Stimulated activated CD4-positive, alpha-beta T cell treated with anti-CD3 and anti-CD28 coated beads, Interleukin-15, amount 100 ng/mL, for 1 hour (primary cell): ENCODE data around the gene TOGARAM1.

ENCODE experiments used
- DNase-seq, 2 donors: peaks; one replicate each; pipeline ENCODE4 v3.0.0-alpha.2; 2020; ENCODE audit warnings: low read depth in 1 of 2, low spot score in 1 of 2

Gene TOGARAM1

DNA sequence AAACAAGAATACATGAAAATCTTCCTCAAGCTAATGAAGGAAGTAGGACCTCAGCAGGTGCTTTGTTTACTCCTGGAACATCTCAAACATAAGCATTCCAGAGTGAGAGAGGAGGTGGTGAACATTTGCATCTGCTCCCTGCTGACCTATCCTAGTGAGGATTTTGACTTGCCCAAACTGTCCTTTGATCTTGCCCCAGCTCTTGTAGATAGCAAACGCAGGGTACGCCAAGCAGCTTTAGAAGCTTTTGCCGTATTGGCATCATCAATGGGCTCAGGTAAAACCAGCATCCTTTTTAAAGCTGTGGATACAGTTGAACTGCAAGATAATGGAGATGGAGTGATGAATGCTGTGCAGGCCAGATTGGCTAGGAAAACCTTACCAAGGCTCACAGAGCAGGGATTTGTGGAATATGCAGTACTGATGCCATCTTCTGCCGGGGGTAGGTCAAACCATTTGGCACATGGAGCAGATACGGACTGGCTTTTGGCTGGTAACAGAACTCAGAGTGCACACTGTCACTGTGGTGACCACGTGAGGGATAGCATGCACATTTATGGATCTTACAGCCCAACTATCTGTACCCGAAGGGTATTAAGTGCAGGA is 1.9 kb downstream of the TOGARAM1 start:
- DNase-seq = no peak

DNA sequence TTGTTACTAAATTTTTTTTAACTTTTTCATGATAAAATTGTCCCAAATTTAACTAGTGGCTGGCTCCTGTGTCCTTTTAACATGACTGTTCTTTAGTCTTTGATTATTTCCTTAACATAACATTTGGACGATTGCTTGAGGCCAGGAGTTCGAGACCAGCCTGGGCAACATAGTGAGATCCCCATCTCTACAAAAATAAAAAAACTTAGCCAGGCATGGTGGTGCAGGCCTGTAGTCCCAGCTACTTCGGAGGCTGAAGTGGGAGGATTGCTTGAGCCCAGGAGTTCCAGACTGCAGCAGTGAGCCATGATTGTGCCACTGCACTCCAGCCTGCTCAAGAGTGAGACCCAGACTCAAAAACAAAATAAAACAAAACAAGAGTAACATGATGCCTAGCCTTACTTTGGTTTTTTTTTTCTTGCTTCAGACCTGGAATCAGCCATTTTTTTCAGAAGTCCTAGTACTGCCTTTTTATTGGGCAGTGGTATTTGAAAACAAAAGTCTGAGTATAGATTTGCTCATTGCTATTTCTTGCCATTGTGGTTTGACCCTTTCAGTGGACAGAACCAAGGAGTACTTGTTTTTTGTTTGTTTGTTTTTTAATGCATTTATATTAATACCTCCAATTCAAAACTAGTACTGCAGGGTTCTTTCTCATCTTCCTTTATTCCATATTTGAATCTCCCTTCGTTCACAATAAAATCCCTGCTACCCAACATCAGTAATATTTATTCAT is 4.8 kb downstream of the TOGARAM1 start:
- no peak for DNase-seq

DNA sequence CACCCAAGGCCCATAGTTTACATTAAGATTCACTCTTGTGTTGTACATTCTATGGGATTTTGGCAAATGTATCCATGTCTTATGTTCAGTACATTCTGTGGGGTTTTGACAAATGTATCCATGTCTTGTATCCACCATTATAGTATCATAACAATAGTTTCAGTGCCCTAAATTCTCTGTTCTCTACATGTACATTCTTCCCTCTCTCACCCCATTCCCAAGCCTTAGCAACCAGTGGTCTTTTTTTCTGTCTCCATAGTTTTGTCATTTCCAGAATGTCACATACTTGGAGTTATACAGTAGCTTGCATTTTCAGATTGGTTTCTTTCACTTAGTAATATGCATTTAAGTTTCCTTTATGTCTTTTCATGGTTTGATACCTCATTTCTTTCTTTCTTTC is 6.7 kb downstream of the TOGARAM1 start:
- no peak for DNase-seq

- no peak for DNase-seq
These were observed 8.9 kb downstream of the TOGARAM1 start for GRCh38 chr14:44970907-44971306.

DNA sequence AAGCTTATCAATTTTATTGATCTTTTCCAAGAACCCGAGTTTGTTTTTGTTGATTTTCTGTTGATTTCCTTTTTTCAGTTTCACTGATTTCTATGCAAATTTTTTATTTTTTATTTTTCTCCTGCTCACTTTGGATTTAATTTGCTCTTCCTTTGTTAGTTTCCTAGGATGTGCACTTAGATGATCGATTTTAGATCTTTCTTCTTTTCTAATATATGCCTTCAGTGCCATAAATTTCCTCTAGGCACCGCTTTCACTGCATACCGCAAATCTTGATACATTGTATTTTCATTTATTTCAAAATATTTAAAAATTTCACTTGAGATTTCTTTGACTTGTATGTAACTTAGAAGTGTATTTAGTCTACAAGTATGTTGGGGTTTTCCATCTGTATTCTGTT is 9.5 kb downstream of the TOGARAM1 start:
- no peak for DNase-seq

DNA sequence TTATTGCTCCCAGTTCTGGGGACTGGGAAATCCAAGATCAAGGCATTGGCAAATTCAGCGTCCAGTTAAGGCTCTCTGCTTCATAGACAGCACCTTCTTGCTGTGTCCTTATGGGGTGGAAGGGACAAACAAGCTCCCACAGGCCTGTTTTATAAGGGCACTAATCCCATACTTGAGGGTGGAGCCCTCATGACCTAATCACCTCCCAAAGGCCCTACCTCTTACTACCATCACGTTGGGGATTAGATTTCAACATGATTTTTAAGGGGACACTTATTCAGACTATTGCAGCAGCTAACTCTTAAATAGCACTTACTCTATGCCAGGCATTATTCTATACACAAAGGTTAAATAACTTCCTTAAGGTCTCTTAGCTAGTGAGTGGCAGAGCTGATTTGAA is 17.3 kb downstream of the TOGARAM1 start:
- no peak for DNase-seq

GRCh38 chr14:44979740-44980356 is 17.9 kb downstream of the TOGARAM1 start:
- DNase-seq = no peak

DNA sequence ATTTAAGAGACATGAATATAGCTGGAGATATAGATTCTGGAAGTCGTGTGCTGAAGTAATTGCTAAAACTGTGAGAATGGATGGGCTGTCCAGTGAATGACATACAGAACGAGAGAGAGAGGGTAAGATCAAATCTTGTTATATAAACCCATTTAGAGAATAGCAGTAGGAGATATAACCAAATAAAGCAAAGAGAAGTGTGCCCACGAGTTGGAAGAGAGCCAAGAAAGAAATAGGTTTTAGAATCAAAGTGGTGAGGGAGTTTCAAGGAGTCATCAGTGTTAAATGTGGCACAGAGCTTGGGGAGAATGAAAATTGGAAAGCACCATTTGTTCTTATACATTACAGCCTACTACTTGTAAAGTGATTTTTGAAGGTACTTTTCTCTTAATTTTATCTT is 19.2 kb downstream of the TOGARAM1 start:
- no peak for DNase-seq

GRCh38 chr14:44982594-44982993 is 20.6 kb downstream of the TOGARAM1 start:
- no peak for DNase-seq

- no peak for DNase-seq
These were observed 26.7 kb downstream of the TOGARAM1 start for GRCh38 chr14:44988694-44989093.

DNA sequence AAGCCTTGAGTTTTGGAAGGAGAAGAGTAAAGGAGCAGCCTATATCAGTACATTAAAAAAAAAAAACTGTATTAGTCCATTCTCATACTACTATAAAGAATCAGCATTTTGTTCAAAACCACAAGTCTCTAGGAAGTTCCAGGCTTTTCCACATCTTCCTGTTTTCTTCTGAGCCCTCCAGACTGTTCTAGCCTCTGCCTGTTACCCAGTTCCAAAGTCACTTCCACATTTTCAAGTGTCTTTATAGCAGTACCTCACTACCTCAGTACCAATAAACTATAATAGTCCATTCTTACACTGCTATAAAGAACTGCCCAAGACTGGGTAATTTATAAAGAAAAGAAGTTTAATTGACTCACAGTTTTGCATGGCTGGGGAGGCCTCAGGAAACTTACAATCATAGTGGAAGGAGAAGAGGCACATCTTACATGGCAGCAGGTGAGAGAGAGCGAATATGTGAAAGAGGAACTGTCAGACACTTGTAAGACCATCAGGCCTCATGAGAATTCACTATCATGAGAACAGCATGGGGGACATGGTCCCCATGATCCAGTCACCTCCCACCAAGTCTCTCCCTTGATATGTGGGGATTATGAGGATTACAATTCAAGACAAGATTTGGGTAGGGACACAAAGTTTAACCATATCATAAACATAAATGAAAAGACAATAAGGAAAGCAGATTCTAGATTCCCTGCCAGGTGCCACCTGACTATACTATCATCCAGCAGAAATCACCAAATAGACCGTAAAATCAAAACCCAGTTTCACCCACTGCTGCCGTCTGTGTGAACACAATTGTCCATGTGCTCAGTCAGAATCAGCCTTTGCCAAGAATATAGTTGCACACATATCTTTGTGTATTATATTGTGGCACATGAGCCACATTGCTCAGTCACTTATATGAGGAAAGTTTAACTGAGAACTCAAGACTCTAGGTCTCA is 27.8 kb downstream of the TOGARAM1 start:
- no peak for DNase-seq

DNA sequence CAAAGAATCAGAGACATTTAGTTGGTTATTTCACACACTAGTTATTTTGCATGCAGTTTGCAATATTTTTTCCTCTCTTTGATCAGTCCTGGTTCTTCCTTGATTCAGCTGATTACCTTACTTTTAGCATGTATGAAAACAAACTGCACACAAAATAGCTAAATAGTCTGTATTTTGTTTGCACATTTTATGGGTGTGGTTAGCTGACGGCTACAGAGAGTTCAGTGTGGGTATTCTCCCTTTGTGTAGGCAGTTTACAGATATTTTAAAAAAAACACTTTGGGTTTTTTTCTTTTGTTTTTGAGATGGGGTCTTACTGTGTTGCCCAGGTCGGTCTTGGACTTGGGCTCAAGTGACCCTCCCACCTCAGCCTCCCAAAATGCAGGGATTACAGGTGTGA is 28.5 kb downstream of the TOGARAM1 start:
- no peak for DNase-seq

- DNase-seq = no peak
These were observed 33.2 kb downstream of the TOGARAM1 start for GRCh38 chr14:44995196-44995595.

GRCh38 chr14:44995770-44996294 is 33.8 kb downstream of the TOGARAM1 start:
- DNase-seq = no peak

GRCh38 chr14:45003924-45004323 is 41.9 kb downstream of the TOGARAM1 start:
- DNase-seq = no peak

DNA sequence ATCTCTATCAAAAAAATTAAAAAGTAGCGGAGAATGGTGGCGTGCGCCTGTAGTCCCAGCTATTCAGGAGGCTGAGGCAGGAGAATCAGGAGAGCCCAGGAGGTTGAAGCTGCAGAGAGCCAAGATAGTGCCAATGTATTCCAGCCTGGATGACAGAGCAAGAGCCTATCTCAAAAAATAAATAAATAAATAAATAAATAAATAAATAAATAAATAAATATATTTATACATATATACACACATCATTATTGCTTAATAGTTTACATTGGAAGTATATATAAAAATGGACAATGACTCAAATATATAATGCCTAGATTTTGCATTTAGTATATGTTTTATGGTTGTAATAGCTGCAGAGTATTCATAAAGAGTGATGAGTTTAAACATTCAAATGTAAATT is 53.1 kb downstream of the TOGARAM1 start:
- no peak for DNase-seq

GRCh38 chr14:45028107-45028626 is 66.2 kb downstream of the TOGARAM1 start:
- no peak for DNase-seq

GRCh38 chr14:45034730-45035129 is 72.7 kb downstream of the TOGARAM1 start:
- DNase-seq = no peak

DNA sequence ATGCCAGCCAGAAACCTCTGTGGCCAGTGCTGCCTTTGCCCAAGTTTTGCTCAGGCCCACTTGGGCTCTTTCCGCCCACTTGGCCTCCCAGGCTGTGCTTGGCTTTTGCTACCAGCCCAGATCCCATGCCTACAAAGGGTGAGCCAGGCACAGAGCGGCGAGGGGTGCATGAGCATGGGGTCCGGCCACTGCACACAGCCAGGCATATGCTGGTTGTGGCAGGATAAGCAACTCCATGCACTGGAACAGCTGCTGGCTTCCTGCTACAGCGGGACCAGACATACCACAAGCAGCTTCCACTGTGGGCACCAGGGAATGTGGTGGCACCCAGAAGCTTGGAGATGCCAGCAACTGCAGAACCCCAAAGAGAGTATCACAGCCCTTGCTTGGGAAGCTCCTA is 76.3 kb downstream of the TOGARAM1 start:
- no peak for DNase-seq

DNA sequence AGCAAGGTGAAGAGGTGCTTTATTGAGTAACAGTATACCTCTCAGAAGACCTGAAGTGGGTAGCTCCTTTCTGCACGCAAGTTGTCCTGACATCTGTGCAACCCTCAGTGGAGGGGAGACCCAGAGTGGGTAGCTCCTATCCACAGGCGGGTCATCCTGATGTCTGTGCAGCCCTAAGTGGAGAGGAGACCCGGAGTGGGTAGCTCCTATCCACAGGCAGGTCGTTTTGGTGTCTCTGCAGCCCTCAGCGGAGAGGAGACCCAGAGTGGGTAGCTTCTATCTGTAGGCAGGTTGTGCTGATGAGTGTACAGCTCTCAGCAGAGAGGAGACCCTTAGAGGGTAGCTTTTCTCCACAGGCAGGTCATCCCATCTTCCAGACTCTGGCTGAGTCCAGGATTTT is 76.9 kb downstream of the TOGARAM1 start:
- no peak for DNase-seq

DNA sequence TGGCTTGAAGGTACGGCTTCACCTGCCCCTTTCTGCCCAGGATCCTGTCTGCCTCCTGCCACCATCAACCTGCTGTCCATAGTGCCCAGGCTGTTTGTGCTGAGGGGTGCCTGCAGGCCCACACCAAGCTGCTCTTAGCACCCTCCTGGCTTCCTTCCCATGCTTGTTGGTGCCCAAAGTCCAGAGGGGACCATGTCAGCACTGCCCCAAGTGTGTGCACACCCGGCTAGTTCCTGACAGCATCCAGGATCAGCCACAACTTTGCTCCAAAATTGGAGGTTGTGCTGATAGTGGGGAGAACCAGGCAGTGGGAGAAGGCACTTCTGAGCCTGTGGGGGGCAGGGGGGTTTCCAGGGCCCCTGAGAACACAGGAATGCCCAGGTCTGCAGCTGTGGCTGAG is 77.4 kb downstream of the TOGARAM1 start:
- DNase-seq = no peak
